ENCODE measurements around the gene C16orf96.

C16orf96 gene

GRCh38 chr16:4556112-4556511 is at the start of gene C16orf96:
Gene C16orf96, plus strand, starts transcription at chr16:4556340. Its CDS starts 150 bp downstream, at chr16:4556490.
- DNase-seq (ENCODE audit: low read depth, low spot score): peak; percentile 25

DNA sequence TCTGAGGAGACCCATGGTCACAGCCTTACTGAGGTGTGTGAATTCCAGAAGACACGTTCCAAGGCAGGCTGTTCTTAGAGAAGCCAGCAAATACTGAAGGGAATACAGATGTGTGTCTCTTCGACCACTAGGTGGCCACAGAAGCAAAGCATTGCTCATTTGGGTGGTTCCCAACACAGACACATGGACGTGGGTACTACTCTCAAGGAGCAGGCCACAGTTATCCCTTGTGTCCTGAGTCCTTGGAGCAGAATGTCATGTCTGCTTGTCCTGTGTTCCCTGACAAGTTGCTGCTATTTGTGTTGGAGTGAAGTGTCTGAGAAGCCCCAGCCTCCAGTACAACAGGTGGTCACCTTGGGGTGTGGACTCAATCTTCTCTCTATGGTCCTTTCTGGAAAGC is 49.7 kb upstream of the C16orf96 start:
- peak; percentile 63 for DNase-seq (ENCODE audit: low read depth, low spot score)

DNA sequence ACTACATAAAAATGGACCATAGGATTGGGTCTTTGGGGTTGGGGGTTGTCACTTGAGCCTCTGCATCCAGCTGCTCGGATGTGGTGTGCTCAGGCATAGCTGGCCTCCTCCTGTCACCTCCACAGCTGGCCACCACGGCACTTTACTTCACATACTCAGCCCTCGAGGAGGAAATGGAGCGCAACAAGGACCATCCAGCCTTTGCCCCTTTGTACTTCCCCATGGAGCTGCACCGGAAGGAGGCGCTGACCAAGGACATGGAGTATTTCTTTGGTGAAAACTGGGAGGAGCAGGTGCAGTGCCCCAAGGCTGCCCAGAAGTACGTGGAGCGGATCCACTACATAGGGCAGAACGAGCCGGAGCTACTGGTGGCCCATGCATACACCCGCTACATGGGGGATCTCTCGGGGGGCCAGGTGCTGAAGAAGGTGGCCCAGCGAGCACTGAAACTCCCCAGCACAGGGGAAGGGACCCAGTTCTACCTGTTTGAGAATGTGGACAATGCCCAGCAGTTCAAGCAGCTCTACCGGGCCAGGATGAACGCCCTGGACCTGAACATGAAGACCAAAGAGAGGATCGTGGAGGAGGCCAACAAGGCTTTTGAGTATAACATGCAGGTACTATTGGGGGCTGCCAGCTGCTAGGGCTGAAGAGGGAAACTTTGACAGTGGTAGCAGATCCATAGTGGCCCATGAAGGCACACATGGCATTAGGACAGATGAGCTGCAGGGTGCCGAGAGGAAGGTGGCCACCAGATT is 48.4 kb upstream of the C16orf96 start:
- no peak for DNase-seq (ENCODE audit: low read depth, low spot score)

- DNase-seq (ENCODE audit: low read depth, low spot score): no peak
Observed at GRCh38 chr16:4508806-4509205, 47.3 kb upstream of the C16orf96 start.

DNA sequence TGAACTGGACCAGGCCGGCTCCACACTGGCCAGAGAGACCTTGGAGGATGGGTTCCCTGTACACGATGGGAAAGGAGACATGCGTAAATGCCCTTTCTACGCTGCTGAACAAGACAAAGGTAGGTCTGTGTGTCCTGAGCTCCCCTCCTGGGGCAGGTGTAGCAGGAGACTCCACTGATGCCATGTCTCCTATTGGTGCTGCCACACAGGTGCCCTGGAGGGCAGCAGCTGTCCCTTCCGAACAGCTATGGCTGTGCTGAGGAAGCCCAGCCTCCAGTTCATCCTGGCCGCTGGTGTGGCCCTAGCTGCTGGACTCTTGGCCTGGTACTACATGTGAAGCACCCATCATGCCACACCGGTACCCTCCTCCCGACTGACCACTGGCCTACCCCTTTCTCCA is 46.7 kb upstream of the C16orf96 start:
- no peak for DNase-seq (ENCODE audit: low read depth, low spot score)

- DNase-seq (ENCODE audit: low read depth, low spot score): no peak
Observed at GRCh38 chr16:4510131-4510530, 46.0 kb upstream of the C16orf96 start.

- no peak for DNase-seq (ENCODE audit: low read depth, low spot score)
Observed at GRCh38 chr16:4510747-4511426, 45.3 kb upstream of the C16orf96 start.

GRCh38 chr16:4511441-4512082 is 44.6 kb upstream of the C16orf96 start:
- peak; percentile 88 for DNase-seq (ENCODE audit: low read depth, low spot score)

DNA sequence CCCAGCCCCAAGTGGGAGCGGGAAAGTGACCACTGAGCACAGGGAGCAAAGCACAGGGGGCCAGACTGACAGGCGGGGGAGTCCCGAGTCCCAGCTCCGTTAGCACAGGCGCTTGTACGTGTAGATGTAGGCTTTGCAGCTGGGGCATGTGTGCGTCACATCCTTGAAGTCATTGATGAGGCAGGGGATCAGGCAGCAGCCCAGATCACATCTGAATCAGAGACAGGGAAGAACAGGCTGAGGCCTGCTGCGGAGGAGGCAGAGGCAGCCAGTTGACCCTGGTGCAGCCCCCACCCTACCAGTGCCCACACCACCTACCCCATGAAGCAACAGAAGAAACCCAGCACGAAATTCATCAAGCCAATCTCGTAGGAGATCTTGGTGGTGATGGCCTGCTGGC is 43.7 kb upstream of the C16orf96 start:
- no peak for DNase-seq (ENCODE audit: low read depth, low spot score)

- DNase-seq (ENCODE audit: low read depth, low spot score): no peak
Observed at GRCh38 chr16:4513086-4513860, 42.9 kb upstream of the C16orf96 start.

- no peak for DNase-seq (ENCODE audit: low read depth, low spot score)
Observed at GRCh38 chr16:4513881-4514280, 42.3 kb upstream of the C16orf96 start.

DNA sequence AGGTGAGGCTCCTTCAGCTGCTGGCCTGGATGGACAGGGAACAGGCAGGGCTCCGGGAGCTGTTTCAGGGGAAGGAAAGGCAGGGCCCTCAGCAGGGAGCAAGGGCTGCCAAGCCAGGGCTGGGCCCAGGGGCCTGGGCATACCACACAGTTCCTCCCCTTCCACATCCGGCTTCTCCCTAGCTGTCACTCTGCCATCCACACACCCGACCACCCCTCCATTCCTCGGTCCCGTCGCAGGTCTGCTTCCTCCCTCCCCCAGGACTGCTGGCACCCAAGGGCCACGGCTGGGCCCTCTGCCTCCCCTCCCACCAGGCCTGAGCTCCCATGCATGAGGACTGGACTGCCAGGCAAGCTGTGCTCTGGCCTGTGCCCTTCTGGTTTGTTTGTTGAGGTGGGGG is 41.5 kb upstream of the C16orf96 start:
- no peak for DNase-seq (ENCODE audit: low read depth, low spot score)

DNA sequence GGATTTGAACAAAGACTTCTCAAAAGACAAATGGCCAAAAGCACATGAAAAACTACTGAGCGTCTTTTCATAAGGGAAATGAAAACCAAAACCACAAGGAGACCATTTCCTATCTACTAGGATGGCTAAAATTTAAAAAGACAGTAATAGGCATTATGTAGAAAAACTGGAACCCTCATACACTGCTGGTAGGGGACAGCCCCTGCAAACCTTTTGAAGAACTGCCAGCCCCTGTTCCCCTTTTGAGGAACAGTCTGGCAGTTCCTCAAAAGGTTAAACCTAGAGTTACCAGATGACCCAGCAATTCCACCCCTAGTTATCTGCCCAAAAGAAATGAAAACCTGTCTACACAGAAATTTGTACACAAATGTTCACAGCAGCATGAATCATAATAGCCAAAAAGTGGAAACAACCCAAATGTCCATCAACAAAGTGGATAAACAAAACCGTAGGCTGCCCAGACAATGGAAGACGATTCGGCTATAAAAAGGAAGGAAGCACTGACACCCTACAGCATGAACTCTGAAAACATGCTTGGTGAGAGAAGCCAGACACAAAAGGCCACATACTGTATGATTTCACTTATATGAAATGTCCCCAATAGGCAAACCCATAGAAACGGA is 40.4 kb upstream of the C16orf96 start:
- no peak for DNase-seq (ENCODE audit: low read depth, low spot score)

GRCh38 chr16:4517812-4518680 is 38.1 kb upstream of the C16orf96 start:
- peak; percentile 84 for DNase-seq (ENCODE audit: low read depth, low spot score)

- DNase-seq (ENCODE audit: low read depth, low spot score): no peak
Observed at GRCh38 chr16:4519274-4520058, 36.7 kb upstream of the C16orf96 start.

- no peak for DNase-seq (ENCODE audit: low read depth, low spot score)
Observed at GRCh38 chr16:4520913-4521312, 35.2 kb upstream of the C16orf96 start.

GRCh38 chr16:4522051-4522581 is 34.0 kb upstream of the C16orf96 start:
- DNase-seq (ENCODE audit: low read depth, low spot score): peak; percentile 32

DNA sequence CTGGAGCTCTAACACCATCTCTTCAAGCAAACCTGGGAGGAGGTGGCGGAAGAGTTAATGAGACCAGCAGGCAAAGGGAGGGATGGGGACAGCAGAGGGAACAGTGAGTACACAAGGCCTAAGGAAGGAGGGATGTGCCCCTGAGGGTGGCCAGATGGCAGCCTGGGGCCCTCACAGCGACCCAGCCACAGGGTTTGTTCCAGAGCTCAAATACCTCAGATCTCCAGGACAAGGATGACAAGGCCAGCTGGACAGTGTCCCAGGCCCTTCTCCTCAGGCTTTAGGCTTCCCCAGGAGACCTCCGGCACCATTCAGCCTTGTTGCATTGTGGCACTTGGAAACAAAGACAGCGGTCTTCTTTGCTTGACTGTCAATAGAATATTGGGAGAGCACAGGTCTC is 32.5 kb upstream of the C16orf96 start:
- peak; percentile 32 for DNase-seq (ENCODE audit: low read depth, low spot score)

- DNase-seq (ENCODE audit: low read depth, low spot score): no peak
Observed at GRCh38 chr16:4524571-4524970, 31.6 kb upstream of the C16orf96 start.

All from ELF-1 (cell line).